ENCODE results near the gene RAPGEF2. TPM values are rescaled to one million over a fixed set of nuclear protein-coding genes. Genes with fewer than 3 reads are reported as not detected.
"Not testable (repeated sequence)": the region's sequence is repeated elsewhere in the genome, so short reads cannot be mapped to it uniquely, and the experiment has no call there.

The RAPGEF2 gene
- polyA plus RNA-seq, 1 experiment = 19.6 TPM

- POLR2A ChIA-PET = no interaction called here
- no peak for DNase-seq (ENCODE audit: low read depth)
- TF ChIP-seq CTCF (IDR thresholded peaks at IDR 0.05; ENCODE audit: insufficient read depth, low read depth, low read length) = no peak
These were observed 25.0 kb upstream of the RAPGEF2 start for GRCh38 chr4:159077702-159078495.

GRCh38 chr4:159079074-159079473, 23.8 kb upstream of the RAPGEF2 start:
- Histone ChIP-seq H3K36me3 (ENCODE audit: control insufficient read depth, insufficient read depth, low read length) (no peaks in the 10 kb centered on the region), H3K4me3 (ENCODE audit: low read depth, low read length) (no peak overlapping the region), H3K27me3 (ENCODE audit: control insufficient read depth, insufficient read depth, low read length) (no peaks in the 10 kb centered on the region)
- no peak for TF ChIP-seq CTCF (IDR thresholded peaks at IDR 0.05; ENCODE audit: insufficient read depth, low read depth, low read length)
- ChIA-PET POLR2A (no interaction called here), CTCF (interaction anchor here (0.9 kb wide), 1 partner anchor 53 kb away, joined by 3 read pairs; no protein-coding TSS in a partner anchor)
- DNase-seq (ENCODE audit: low read depth) = no peak

More at GRCh38 chr4:159077702-159078495, 25.0 kb upstream of the RAPGEF2 start:
- CTCF ChIA-PET = interaction anchor here (0.9 kb wide), 1 partner anchor 54 kb away, joined by 3 read pairs; no protein-coding TSS in a partner anchor
- Histone ChIP-seq H3K36me3 (ENCODE audit: control insufficient read depth, insufficient read depth, low read length) (no peaks in the 10 kb centered on the region), H3K27me3 (ENCODE audit: control insufficient read depth, insufficient read depth, low read length) (no peaks in the 10 kb centered on the region), H3K4me3 (ENCODE audit: low read depth, low read length) (no peak overlapping the region)

GRCh38 chr4:159086606-159087005, 16.3 kb upstream of the RAPGEF2 start:
- no peak overlapping the region for H3K4me3 ChIP-seq (ENCODE audit: low read depth, low read length)
- H3K27me3 ChIP-seq (ENCODE audit: control insufficient read depth, insufficient read depth, low read length) = no peaks in the 10 kb centered on the region
- DNase-seq (ENCODE audit: low read depth) = no peak
- no peaks in the 10 kb centered on the region for H3K36me3 ChIP-seq (ENCODE audit: control insufficient read depth, insufficient read depth, low read length)
- POLR2A ChIA-PET = no interaction called here
- no peak for TF ChIP-seq CTCF (IDR thresholded peaks at IDR 0.05; ENCODE audit: insufficient read depth, low read depth, low read length)
- CTCF ChIA-PET = interaction anchor here (0.6 kb wide), 1 partner anchor 58 kb away, joined by 4 read pairs; no protein-coding TSS in a partner anchor

- DNase-seq (ENCODE audit: low read depth) = no peak
- ChIA-PET CTCF (no interaction called here), POLR2A (no interaction called here)
- no peak for TF ChIP-seq CTCF (IDR thresholded peaks at IDR 0.05; ENCODE audit: insufficient read depth, low read depth, low read length)
- no peaks in the 10 kb centered on the region for H3K36me3 ChIP-seq (ENCODE audit: control insufficient read depth, insufficient read depth, low read length)
- no peaks in the 10 kb centered on the region for H3K27me3 ChIP-seq (ENCODE audit: control insufficient read depth, insufficient read depth, low read length)
- H3K4me3 ChIP-seq (ENCODE audit: low read depth, low read length) = no peak overlapping the region
These were observed 12.6 kb upstream of the RAPGEF2 start for GRCh38 chr4:159090255-159090654.

- H3K27me3 ChIP-seq (ENCODE audit: control insufficient read depth, insufficient read depth, low read length); H3K36me3 ChIP-seq (ENCODE audit: control insufficient read depth, insufficient read depth, low read length); CTCF ChIA-PET; H3K4me3 ChIP-seq (ENCODE audit: low read depth, low read length); DNase-seq (ENCODE audit: low read depth); POLR2A ChIA-PET: not testable (repeated sequence)
These were observed 8.7 kb upstream of the RAPGEF2 start for GRCh38 chr4:159094156-159094555.

- TF ChIP-seq CTCF (IDR thresholded peaks at IDR 0.05; ENCODE audit: insufficient read depth, low read depth, low read length) = no peak
These were observed 6.4 kb upstream of the RAPGEF2 start for GRCh38 chr4:159096434-159096833.

More at GRCh38 chr4:159096434-159096833, 6.4 kb upstream of the RAPGEF2 start:
- Histone ChIP-seq H3K4me3 (ENCODE audit: low read depth, low read length) (no peak overlapping the region), H3K36me3 (ENCODE audit: control insufficient read depth, insufficient read depth, low read length) (no peaks in the 10 kb centered on the region), H3K27me3 (ENCODE audit: control insufficient read depth, insufficient read depth, low read length) (peaks cover 3% of the 10 kb centered on the region)
- CTCF ChIA-PET = no interaction called here
- POLR2A ChIA-PET = no interaction called here
- no peak for DNase-seq (ENCODE audit: low read depth)
